Activated effector memory CD4-positive, alpha-beta T cell treated with anti-CD3 and anti-CD28 coated beads, Interleukin-2, amount 50 U/mL, for 16 hours (primary cell): Measurements from ENCODE around the gene UNC13D.
"Not testable (repeated sequence)": the region's sequence is repeated elsewhere in the genome, so short reads cannot be mapped to it uniquely, and the experiment has no call there.

Experiments
- DNase-seq: peaks from one replicate; pipeline ENCODE4 v3.0.0-alpha.2; 2020

Gene UNC13D

GRCh38 chr17:75874323-75875181 is 30.3 kb upstream of the UNC13D start:
- DNase-seq: no peak

DNA sequence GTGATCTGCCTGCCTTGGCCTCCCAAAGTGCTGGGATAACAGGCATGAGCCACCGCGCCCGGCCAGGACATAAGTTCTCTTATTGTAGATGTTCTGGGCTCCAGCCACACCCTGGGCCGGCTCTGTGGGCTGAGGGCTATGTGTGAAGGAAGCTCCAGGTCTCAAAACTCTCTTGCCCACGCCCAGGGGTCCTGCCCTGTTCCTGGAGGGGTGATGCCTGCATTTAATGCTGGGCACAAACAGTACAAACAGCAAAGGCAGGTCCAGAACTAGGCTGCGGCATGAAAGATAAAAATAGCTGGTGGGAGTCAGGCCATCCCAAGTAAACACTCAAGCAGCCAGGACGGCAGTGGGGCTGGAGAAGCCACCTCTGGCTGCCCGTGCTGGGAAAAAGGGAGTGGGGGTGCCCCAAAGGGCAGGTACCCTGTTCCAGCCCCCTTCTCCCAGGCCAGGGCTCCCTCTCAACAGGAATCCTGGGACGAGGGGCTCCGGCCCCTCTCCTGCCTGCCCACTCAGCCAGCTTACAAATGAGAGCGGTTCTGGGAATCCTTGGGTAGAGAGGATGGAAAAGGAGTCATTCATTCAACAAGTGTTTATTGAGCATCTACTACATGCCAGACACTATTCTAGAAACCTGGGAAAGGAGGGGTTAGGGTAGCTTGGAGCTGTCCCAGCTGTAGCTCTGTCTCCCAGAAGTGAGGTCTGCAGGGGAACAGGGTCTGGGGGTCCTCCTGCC is 29.6 kb upstream of the UNC13D start:
- no peak for DNase-seq

- DNase-seq: peak; percentile 86
Measured at GRCh38 chr17:75872434-75873351, 28.5 kb upstream of the UNC13D start.

DNA sequence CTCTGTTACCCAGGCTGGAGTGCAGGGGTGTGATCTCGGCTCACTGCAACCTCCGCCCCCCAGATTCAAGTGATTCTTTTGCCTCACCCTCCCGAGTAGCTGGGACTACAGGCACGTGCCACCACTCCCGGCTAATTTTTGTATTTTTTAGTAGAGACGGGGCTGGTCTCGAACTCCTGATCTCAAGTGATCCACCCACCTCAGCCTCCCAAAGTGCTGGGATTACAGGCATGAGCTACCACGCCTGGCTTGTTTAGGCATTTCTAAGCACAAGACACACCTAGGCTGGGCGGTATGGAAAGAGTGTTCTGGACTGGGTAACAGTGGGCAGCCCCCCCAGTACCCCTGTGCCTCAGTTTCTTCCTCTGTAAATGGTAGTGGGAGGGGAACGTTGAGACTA is 26.0 kb upstream of the UNC13D start:
- not testable (repeated sequence) for DNase-seq

DNA sequence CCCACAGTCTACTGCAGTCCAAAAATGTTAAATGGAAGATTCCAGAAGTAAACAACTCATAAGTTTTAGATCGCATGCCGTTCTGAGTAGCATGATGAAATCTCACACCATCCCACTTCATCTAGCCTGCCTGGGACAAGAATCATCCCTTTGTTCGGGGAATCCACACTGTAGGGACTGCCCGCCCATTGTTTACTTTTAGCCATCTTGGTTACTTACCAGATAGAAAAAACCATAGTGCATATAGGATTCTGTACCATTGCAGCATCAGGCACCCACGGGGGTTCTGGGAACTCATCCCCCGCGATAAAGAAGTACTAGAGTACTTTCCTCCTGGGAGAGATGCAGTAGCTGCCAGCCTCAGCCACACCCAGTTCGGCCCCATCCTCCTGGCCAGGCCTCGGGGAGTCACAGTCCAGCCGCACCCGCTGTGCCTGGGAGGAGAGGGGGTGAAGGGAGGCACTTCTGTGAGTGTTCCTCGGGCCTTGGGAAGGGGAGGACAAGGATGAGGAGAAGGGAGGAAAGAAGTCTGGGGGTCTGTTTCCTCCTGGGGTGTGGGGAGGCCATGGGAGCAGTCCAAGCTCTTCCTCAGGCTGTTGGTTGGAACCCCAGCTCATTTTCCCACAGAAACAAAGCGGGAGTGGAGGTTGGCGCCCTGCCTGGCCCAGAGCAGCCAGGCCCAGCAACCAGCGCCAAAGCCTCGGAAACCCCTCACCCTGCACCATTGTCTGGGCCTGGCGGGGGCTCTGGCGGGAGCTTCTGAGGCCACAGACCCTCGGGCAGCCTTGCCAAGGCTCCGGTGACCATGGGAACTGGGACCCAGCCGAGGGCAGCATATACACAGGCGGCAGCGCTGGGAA is 25.3 kb upstream of the UNC13D start:
- DNase-seq: no peak

DNA sequence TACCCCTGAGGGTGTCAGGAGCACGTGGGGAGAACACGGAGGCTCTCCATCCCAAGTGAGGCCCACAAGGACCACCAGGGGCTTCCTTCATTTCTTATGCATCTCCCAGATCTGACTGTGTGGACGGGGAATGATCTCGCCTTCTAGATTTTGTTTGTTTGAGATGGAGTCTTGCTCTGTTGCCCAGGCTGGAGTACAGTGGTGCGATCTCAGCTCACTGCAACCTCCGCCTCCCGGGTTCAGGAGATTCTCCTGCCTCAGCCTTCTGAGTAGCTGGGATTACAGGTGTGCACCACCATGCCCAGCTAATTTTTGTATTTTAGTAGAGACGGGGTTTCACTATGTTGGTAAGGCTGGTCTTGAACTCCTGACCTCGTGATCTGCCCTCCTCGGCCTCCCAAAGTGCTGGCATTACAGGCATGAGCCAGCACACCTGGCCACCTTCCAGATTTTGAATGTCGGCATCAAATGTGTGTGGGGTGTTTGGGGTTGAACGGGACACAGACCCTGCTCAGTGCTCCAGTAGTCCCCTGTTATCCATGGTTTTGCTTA is 24.6 kb upstream of the UNC13D start:
- not testable (repeated sequence) for DNase-seq

- not testable (repeated sequence) for DNase-seq
Measured at GRCh38 chr17:75865404-75866188, 21.4 kb upstream of the UNC13D start.

DNA sequence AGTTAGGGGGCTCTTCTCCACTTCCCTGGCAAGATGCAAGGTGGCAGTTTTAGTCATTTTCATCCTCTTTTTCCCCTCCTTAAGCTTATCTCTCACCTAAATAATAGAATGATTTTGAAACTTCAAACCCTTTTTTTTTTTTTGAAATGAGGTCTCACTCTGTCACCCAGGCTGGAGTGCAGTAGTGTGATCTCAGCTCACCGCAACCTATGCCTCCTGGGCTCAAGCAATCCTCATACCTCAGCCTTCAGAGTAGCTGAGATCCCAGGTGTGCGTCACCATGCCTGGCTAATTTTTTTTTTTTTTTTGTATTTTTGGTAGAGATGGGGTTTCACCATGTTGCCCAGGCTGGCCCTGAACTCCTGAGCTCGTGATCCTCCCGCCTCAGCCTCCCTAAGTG is 20.7 kb upstream of the UNC13D start:
- DNase-seq: not testable (repeated sequence)

GRCh38 chr17:75864448-75864871 is 20.3 kb upstream of the UNC13D start:
- peak; percentile 74 for DNase-seq

- DNase-seq: no peak
Measured at GRCh38 chr17:75861927-75862317, 17.7 kb upstream of the UNC13D start.

DNA sequence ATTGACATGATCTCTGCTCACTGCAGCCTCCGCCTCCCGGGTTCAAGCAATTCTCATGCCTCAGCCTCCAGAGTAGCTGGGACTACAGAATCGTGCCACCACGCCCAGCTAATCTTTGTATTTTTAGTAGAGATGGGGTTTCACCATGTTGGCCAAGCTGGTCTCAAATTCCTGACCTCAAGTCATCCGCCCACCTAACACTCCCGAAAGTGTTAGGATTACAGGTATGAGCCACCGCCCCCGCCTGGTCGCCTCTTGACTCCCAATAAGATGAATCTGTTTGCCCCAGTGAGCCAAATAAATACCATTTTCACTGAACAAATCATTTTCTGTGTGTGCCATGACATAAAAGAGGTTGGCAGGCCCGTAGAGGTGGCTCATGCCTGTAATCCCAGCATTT is 15.2 kb upstream of the UNC13D start:
- not testable (repeated sequence) for DNase-seq

DNA sequence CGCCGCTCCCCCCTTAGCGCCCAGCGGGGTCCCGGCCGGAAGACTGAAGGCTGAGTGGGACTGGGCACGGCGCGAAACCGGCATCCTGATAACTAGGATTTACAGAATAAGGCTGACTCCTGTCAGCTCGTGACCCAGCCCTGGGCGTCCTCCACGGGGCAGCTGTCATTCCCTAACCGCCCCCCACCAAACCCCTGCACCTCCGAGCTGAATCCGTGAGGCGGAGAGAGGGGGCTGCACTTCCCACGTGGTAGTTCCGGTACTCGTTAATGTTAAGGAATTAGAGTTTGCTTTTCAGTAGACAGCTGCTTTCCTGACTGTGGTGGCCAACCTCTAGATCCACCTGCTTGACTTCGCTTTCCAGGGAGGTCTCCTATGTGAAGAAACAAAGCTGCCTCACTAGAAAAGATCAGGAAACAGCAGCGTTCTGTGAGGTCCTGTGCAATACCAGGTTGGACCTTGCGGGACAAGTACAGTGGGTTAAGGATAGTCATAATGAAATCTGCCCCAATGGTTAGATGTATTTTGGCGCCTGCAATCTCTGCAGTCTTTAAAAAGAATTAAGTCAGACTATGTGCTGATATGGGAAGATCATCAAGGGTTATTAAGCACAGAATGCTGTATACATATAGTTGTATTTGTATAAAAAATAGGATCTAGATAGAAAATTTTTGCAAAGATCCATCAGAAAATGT is 12.0 kb upstream of the UNC13D start:
- DNase-seq: no peak

GRCh38 chr17:75855310-75856061 is 11.3 kb upstream of the UNC13D start, which contains the start of gene WBP2:
TSS of gene WBP2 (minus strand) at chr17:75855335. CDS start at chr17:75855297, 38 bp downstream.
- peak; percentile 98 for DNase-seq

DNA sequence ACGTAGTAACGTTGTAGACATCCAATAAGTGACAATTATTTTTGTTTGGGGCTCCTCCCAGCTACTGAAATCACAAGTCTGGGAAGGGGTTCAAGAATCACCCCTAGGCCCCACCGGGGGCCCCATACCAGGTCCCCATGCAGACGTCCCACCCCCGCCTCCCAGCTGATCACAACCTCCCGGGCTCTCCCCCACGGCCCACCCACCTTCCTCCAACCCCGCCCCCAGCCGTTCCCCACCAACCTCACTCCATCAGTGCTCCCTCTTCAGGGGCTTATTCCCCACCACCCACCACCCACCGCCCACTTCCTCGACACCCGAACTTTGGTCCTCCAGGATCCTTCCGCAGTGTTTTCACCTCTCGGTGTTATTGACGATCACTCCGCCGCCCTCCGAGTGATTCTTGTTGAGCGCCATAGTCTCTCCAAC is 10.7 kb upstream of the UNC13D start:
- DNase-seq: no peak

DNA sequence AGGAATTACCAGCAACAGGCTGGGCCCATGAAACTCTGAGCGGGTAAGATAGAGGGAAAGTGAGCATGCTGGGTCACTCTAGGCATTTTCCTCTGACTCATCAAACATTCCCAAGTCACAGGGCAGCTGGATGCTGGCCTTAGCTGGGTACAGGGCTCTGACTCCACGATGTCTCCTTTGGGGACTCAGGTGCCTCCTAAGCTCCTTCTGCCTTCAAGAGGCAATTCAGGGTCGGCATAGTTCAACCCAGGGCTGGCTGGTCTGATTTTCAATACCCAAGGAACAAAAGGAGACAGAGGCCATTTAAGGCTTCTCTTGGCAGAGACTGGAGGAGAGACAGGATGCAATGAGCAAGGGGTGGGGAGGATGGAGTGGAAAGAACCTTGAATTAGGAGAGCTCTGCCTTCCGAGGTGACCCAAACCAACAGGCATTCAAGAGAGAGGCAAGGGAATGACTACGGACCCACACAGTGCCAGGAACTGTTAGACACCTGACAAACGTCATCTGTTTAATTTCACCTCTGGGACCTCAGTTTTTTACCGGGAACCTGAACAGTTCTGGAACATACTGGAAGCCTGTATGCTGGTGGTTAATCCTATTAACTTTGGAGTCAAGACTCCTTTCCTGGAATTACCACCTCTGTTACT is 10.0 kb upstream of the UNC13D start:
- no peak for DNase-seq

DNA sequence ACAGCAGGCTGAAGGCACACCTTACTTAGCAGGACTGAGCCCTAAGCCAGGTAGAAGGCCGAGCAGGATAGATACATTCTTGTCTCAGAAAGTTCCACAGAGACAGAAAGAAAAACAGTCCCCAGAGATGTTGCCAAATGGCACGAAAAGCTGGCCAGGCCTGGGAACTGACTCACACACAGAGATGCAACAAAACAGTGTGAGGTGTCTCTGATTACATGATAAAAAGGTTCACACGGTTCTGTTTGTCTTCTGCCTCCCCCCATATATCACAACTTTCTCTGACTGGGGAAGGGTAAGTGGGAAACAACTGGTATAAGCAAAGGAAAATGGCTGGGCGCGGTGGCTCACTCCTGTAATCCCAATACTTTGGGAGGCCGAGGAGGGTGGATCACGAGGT is 9.2 kb upstream of the UNC13D start:
- DNase-seq: no peak

DNA sequence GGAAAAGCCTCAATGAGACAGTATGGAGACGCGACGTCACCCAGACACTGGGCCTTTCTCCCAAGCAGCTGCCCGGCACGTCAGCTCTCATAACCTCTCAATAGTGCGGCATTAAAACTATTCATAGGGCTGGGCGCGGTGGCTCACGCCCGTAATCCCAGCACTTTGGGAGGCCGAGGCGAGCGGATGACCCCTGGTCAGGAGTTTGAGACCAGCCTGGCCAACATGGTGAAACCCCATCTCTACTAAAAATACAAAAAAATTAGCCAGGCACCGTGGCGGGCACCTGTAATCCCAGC is 7.4 kb upstream of the UNC13D start:
- DNase-seq: not testable (repeated sequence)

DNA sequence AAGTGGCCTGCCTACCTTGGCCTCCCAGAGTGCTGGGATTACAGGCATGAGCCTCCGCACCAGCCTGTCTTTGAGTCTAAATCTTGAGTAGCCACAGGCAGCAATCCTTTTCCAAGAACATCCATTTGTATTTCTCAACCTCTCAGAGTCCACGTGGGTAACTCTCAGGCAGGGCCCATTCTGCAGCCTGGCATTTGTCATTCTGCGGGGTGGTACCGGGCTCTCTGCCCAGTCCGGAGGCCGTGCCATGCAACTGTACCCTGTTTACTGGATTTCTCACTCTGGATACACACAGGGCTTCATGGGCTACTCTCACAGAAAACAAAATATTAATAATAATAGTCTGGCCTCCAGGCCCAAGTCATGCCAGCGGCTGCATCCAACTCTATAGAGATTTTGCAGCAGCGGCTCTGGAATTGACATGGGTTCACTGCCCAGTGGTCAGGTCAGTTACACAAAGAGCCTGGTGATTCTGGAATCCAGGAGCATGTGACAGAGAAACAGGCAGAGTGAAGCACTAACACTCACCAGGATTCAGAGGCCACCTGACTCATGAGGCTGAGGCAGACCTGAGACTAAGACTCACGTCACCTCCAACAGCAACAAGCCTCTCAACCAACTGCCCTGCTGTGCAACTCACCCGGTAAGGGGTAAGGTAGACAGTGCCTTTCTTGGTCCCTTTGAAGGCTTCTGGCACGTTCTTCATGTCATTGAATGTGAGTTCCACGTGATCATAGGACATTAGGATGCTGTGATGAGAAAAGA is 6.9 kb upstream of the UNC13D start:
- no peak for DNase-seq
